GM18520 (cell line): ENCODE results near the gene ABCG4.
"Not testable (repeated sequence)": the region's sequence is repeated elsewhere in the genome, so short reads cannot be mapped to it uniquely, and the experiment has no call there.

ENCODE experiments used
- ATAC-seq: cut with Tn5 transposase; IDR thresholded peaks from one replicate; pipeline ENCODE4 v1.9.1; 2021; ENCODE audit not compliant: unreplicated experiment

ABCG4 gene

DNA sequence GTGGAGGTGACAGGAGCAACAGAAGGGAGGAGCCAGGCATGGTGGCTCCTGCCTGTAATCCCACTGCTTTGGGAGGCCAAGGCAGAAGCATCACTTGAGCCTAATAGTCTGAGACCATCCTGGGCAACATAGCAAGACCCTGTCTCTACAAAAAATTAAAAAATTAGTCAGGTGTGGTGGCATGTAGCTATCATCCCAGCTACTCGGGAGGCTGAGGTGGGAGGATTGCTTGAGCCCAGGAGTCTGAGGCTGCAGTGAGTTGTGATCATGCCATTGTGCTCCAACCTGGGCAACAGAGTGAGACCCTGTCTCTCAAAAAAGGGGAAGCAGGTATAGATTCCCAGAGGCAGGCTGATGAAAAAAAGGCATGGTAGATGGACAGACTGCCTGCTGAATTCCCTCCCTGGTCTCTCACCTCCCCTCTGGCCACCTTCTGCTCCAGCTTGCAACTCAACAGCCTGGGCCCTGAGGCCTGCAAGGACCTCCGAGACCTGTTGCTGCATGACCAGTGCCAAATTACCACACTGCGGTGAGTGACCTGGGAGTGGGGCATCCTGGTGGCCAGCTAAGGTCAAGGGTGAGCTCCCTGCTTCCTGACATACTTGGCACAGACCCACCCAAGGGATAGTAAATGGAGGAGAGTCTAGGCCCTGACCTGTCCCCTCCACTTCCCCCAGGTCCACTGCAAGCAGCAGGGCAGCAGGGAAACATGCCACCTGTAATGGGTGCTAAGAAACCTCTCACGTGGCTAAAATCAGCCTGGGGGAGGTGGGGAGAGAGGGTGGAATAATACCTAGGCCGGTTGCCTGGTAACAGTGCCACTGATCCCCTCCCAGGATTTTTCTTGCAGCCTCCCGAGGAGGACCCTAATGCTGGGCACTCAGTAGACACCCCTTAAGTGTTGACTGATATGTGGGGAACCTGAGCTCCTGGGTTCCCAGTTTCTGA is 32.2 kb downstream of the ABCG4 start:
- ATAC-seq, result no peak

DNA sequence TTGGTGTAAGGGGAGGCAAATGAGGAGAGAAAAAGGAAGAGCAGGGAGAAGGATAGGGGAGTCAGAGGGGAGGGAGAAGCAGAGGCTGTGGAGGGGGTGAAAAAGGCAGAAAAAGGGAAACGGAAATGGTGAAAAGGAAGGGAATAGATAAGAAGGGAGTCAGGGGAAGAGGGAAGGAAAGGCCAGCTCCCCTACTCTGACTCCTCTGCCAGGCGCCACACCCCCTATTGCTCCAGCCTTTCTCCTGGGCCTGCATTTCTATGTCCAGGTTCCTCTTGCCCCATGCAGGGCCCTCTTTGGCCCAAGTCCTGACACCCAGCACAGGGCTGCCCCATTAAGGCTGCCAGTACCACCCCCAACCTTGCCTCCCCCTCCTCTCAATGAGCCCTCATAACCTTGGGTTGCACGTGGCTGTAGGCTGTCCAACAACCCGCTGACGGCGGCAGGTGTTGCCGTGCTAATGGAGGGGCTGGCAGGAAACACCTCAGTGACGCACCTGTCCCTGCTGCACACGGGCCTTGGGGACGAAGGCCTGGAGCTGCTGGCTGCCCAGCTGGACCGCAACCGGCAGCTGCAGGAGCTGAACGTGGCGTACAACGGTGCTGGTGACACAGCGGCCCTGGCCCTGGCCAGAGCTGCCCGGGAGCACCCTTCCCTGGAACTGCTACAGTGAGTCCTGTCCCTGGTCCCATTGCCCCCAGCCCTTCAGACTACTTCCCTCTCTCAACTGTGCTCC is 33.0 kb downstream of the ABCG4 start:
- ATAC-seq, result no peak

DNA sequence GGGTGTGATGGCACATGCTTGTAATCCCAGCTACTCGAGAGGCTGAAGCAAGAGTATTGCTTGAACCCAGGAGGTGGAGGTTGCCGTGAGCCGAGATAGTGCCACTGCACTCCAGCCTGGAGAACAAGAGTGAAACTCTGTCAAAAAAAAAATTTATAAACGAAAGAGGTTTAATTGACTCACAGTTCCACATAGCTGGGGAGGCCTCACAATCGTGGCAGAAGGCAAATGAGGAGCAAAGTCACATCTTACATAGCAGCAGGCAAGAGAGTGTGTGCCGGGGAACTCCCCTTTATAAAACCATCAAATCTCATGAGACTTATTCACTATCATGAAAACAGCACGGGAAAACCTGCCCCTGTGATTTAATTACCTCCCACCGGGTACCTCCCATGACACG is 35.5 kb downstream of the ABCG4 start:
- not testable (repeated sequence) for ATAC-seq

DNA sequence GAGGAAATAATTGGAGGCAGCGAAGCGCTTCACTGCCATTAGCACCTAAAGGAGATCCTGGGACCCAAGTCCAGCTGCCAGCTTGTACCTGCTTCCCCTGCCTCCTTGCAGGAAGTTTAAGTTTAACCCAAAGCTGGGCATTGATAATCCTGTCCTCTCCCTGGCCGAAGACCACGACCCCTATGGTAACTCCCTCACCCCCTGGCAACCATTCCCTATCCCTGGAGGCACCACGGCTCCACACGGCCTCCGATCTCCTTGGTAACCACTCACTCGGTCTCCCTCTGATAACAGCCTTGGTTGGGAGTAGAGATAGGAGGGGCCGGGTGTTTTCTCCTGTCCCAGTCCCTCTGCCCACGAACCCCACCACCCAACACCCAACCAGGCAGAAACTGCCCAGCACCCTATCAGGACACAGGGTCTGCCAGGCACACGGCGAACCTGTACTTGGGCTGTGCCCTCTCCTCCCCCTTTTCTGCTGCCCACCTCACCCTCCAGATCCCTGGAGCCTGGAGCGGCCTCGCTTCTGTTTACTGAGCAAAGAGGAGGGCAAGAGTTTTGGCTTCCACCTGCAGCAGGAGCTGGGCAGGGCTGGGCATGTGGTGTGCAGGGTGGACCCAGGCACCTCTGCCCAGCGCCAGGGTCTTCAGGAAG is 37.3 kb downstream of the ABCG4 start:
- ATAC-seq, result no peak

DNA sequence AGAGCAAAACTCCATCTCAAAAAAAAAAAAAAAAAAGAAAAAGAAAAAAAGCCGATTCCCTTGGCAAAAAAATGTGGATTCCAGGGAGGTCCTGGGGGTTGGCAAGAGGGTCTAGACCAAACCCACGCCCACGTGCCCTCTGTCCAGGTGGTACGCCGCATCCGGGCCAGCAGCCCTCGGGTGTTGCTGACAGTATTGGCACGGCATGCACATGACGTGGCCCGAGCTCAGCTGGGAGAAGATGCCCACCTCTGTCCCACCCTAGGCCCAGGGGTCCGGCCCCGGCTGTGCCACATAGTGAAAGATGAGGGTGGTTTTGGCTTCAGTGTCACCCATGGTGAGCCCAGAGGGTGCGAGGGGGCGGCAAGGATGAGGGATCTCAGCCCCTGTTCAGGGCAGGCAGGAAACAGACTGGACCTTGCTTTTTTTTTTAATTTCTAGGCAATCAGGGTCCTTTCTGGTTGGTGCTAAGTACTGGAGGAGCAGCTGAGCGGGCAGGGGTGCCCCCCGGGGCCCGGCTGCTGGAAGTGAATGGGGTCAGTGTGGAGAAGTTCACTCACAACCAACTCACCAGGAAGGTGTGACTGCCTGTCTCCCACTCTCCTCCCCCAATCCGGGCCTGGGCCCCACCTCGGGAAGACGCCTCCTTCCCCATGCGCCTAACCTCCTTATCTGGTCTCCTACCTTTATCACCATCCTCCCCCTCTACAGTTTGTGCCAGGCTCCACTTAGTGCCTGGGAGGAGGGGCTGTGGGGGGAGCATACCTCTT is 38.5 kb downstream of the ABCG4 start:
- no peak for ATAC-seq

DNA sequence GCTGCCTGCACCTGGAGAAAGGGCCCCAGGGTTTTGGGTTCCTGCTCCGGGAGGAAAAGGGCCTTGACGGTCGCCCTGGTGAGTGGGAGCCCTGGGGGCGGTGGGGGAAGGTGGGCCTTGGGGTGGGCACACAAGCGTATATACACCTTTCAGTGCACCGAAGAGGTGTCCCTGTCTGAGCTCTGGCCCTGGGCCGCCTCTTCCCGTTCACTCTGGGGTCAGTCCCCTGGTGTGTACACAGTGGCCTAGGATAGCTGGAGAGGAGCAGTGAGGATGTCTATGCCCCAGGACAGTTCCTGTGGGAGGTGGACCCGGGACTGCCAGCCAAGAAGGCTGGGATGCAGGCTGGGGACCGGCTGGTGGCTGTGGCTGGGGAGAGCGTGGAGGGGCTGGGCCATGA is 39.2 kb downstream of the ABCG4 start:
- no peak for ATAC-seq

DNA sequence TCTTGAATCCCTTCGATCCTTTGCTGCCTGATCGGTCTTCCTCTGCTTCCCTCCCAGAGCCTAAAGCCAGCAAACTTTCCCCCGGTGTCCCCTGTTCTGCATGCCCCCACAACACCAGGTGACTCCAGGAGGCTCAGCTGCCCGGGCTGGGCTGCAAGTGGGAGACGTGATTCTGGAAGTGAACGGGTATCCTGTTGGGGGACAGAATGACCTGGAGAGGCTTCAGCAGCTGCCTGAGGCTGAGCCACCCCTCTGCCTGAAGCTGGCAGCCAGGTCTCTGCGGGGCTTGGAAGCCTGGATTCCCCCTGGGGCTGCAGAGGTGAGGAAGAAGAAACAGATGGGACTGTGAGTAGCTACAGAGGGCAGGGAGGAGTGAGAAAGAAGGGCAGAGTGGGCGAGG is 40.0 kb downstream of the ABCG4 start:
- ATAC-seq, result no peak

DNA sequence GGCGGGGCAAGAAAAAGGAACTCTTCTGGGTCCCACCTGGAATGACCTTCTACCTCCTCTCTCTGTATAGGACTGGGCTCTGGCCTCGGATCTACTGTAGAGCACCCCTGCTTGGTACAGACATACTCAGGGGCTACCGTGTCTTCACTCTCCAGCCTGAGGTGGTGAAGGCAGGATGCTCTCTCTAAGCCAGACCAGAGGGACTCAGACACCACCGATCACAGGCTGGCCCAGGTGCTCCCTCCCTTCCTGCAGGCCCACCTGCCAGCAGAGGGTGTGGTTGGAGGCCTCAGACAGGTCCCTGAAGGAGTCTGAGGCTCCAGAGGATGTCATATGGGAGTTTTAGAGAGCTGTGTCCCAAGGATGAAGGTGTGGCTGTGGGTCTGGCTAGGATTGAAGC is 40.5 kb downstream of the ABCG4 start:
- ATAC-seq, result no peak

DNA sequence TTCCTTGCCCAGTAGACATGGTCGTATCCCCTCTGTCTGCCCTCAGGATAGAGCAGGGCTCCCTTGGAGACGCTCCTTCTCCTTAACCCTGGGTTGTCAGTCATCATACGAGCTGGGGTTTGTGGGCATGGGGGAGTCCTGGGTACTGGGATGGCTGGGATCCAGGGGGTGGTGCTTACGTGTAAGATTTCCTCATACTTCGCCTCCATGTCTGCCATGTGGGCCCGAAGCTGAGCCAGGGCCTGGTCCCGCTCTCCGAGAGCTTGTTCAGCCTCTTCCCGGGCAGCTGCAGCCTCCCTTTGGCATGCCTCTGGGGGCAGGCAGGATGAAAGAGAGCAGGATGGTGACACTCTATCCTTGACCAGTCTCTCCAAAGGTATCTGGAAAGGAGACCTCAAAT is 41.7 kb downstream of the ABCG4 start:
- no peak for ATAC-seq

DNA sequence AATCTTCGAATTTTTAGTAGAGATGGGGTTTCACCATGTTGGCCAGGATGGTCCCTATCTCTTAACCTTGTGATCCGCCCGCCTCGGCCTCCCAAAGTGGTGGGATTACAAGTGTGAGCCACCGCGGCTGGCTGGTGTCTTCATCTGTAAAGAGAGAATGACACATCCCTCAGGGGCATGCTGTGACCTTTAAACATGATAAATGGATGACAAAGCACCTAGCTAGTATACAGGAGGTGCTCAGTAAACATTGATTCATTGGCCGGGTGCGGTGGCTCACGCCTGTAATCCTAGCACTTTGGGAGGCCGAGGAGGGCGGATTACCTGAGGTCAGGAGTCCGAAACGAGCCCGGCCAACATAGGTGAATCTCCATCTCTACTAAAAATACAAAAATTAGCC is 42.4 kb downstream of the ABCG4 start:
- ATAC-seq, result not testable (repeated sequence)

DNA sequence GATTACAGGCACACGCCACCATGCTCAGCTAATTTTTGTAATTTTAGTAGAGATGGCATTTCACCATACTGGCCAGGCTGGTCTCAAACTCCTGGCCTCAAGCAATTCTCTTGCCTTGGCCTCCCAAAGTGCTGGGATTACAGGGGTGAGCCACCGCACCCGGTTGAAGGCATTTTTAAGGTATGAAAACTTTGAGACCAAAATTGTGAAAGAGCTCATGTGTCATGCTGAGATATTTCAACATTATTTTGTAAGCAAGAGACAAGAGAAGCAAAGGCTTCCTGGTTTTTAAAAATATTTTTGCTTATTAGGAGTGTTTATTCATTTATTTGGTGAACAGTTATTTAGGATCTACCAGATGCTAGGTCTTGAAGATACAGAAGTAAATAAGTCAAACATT is 43.3 kb downstream of the ABCG4 start:
- ATAC-seq, result no peak

DNA sequence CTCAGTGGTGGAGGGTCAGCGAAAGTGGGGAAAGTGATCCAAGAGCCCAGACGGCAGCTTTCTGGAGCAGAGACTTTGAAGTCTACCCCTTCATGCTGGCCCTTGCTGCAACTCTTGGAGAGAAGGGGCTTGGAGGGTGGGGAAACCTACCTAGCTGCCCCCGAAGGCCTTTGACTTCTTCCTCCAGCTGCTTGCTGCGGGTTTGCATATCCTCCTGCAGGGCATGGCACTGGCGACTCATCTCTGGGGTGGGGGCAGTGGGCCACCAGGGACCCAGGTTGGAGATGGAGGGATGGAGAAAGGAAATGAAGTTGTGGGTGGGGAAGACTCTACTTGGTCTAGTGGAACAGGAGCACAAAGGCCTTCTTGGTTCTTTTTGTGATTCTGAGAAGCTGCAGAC is 44.1 kb downstream of the ABCG4 start:
- ATAC-seq, result no peak

DNA sequence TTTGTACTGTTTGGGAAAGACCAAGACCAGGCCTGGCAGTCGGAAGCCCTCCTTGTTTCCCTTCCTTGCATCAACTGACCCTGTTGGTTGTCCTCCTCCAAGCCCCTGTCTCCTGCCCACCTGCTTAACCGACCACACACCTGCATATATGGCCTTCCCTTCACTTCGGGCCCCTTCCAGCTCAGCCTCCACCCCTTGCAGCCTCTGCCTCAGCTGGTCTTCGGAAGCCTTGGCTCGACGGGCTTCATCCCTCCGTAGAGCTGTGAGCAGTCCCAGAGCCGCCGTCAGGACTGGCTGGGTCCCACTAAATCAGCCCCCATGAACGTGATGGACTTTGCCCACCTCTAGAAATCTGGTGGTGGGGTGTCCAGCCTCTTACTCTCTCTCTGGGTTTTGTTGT is 44.8 kb downstream of the ABCG4 start:
- ATAC-seq, result no peak

DNA sequence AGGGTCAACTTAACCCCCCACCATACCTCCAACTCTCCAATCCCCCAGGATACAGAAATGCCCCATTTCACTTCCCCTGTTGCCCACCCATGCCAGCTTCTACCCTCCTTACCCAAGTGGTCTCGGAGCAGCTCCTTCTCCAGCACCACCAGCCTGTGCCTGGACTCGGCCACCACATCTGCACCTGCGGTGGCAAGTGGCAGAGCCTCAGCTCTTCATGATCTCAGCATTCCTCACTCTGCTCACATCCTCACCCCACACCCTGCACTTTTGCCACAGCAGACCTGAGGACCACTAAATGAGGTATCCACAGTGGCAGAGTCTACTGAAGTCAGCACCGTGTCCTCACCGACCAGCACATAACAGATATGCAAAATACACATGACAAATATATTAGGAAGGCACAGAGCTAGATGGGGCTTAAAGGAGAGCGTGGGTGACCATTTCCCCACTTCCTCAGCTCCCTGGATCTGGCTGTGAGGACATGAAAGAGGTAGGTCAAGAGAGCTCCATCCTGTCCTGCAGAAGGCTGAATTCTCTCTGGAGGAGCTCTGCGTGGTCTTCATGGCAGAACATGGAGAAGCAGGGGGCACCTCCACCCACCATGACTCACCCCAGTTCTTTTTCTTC is 46.1 kb downstream of the ABCG4 start:
- ATAC-seq, result no peak

DNA sequence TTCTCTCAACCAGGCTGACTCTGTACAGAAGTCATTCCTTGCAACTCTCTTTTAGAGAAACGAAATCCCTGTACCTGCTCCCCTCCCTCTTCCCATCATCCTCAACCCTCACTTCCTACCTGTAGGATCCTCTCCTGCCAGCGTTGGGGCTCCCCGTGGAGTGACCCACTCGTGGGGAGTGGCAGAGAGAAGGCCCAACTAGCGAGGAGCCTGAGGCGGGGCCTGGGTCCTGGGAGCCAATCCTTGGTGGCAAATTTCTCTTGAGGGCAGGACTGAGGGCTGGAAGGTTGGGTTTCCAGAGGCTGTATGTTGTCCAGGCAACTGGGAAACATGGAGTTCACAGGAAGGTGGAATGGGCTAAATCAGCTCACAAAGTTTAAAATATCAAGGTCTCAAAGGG is 46.8 kb downstream of the ABCG4 start:
- no peak for ATAC-seq

DNA sequence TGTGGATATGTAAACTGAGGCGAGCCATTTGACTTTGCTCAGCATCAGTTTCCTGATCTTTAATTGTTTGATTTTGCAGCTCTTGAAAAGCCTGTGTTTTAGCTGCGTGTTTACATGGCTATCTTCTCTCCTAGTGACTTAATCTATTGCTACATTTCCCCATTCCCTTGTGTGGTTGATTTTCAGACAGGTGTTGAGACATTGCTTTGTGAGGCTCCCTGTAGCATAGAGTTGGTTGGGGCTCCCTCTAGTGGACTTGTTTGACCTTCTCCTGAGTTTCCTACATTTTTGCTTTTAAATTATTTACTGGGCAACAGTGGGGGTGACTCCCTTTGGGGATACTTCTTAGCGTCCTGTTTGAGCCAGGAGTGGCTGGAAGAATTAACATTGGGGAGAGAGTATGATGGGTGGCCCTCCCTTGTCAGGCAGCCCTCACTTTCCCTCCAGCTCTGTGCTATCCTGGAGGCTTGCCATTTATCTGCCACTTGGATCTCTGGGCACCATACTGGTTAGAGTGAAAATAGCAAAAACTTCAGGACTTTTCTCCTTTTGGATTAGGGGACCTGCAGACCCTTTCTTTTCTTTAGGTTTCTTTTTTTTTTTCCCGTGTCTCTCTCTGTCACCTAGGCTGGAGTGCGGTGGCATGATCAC is 48.1 kb downstream of the ABCG4 start:
- ATAC-seq, result no peak

DNA sequence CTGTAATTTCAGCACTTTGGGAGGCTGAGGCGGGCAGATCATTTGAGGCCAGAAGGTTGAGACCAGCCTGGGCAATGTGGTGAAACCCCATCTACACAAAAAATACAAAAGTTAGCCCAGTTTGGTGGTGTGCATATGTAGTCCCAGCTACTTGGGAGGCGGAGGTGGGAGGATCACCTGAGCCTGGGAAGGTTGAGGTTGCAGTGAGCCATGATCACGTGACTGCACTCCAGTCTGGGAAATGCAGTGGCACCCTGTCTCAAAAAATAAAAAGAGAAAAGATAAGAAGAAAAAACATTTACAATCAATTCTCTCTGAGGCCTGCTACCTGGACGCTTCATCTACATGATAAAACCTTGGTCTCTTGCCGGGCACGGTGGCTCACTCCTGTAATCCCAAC is 50.1 kb downstream of the ABCG4 start:
- ATAC-seq, result no peak

DNA sequence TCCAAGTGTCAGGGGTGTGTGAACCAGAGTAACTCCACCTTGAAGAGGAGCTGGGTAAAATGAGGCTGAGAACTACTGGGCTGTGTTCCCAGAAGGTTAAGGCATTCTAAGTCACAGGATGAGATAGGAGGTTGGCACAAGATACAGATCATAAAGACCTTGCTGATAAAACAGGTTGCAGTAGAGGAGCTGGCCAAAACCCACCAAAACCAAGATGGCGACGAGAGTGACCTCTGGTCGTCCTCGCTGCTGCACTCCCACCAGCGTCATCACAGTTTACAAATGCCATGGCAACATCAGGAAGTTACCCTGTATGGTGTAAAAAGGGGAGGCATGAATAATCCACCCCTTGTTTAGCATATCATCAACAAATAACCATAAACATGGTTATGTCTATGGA is 52.4 kb downstream of the ABCG4 start:
- not testable (repeated sequence) for ATAC-seq

DNA sequence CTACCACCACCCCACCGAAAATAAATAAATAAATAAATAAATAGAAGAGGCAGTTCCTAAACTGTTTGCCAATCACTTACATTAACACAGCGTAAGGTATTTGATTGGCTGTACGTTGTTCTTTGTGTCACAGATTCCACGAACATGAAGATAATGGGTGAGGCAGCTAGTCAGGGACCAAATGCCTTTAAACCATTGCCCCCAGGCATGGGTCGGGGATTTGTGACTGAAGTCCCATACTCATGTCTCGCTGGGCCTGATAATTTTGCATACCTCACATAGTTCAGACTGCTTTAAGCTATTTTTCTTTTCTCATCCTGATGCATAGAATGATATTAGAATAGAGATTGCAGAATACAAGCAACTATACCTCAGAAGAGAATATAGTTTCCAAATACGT is 53.7 kb downstream of the ABCG4 start:
- ATAC-seq, result no peak

DNA sequence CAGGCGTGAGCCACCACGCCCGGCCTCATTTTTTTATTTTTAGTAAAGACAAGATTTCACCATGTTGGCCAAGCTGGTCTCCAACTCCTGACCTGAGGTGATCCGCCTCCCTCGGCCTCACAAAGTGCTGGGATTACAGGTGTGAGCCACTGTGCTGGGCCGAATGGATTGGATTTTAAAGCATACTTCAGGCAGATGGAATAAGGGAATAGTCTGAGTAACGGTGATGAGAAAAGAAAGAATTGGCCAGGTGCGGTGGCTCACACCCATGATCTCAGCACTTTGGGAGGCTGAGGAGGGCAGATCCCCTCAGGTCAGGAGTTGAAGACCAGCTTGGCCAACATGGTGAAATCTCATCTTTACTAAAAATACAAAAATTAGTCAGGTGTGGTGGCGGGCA is 55.2 kb downstream of the ABCG4 start:
- no peak for ATAC-seq
